ENCODE data around the gene SPATA1. TPM values are rescaled to one million over a fixed set of nuclear protein-coding genes. Genes with fewer than 3 reads are reported as not detected.

The SPATA1 gene
- total and polyA plus RNA-seq, 2 of the 4 experiments (the other 2 are of a cell fraction): under 0.01 to 0.56 TPM

DNA sequence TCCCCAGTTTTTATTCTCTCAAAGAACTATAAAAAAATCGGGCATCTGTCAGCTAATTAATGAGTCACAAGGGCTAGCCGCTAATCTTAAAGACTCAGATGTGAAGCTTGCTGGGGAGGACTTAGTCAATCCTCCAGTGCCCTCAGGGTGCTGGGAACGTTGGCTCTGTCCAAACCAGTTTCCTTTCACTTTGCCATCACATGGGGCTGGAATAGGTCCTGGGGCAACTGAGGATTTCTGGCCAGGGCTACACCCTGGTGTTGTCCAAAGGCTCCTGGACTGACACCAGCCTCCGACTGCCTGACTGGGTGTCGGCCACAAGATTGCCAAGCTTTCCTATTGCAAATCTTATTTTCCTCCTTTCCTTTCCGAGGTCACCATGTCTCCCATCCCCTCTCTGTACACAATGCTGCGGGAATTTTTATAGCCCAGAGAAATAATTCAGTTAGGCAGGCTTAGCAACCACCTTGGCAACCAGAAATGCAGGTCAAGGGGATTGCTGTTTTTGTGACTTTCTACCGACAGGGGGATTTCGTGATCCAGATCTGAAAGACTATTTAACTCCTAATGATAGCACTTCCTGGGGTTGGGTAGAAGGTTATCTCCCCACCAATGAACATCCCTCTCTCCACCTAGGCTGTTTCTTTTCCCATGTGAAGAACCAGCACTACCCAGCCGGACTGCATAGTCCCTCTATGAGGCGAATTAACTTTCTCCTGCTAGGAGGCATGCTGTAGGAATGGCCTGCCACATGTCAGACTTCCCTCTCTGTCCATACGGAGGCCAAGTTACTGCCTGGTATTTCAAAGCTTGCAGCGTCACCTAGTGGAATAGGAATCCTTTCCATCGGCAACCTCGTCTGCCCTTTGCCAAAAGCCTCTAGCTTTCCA lies 98.0 kb downstream of the SPATA1 start:
- POLR2A ChIA-PET (ENCODE audit: unreplicated experiment): no interaction called here
- H3K27me3 ChIP-seq (ENCODE audit: control insufficient read depth, insufficient read depth, low read length): no peaks in the 10 kb centered on the region
- dilution Hi-C loops (cut with HindIII; ENCODE audit: low sequenced_read_pairs, unreplicated experiment): no loop called here
- peak overlapping the region; percentile 75 for H2BK5ac ChIP-seq (ENCODE audit: low read depth, low read length, poor library complexity, severe bottlenecking)
- H3K79me1 ChIP-seq (ENCODE audit: low read depth in 1 of 2, low read length in 2 of 2): no peaks in the 10 kb centered on the region
- H3K14ac ChIP-seq (replicated peaks; ENCODE audit: low read depth, low read length): peak overlapping the region; percentile 83; the same call in 1 of the 2 replicates
- H3K4me1 ChIP-seq (ENCODE audit: control insufficient read depth, insufficient read depth, low read length): peaks cover 14% of the 10 kb centered on the region
- peak; percentile 54 for ATAC-seq (ENCODE audit: low read depth)
- peak overlapping the region; percentile 79; the same call in 2 of the 3 replicates for H2BK15ac ChIP-seq (ENCODE audit: low read depth, low read length)
- H3K18ac ChIP-seq (ENCODE audit: low read depth, low read length): no peak overlapping the region
- H2BK120ac ChIP-seq (ENCODE audit: low read depth, low read length): peak overlapping the region; percentile 88
- H3K4me2 ChIP-seq (ENCODE audit: low read depth, low read length): peak overlapping the region; percentile 87
- peak overlapping the region; percentile 35; the same call in 1 of the 2 replicates for H3K4me3 ChIP-seq (ENCODE audit: insufficient read depth, low read depth, low read length)
- no peaks in the 10 kb centered on the region for H4K20me1 ChIP-seq (ENCODE audit: insufficient read depth, low read length)
- H3K23ac ChIP-seq (ENCODE audit: low read depth, low read length): peak overlapping the region; percentile 74; the same call in 1 of the 2 replicates
- peaks cover 16% of the 10 kb centered on the region for H3K9me1 ChIP-seq (ENCODE audit: insufficient read depth, low read length)
- peak overlapping the region; percentile 73; the same call in 1 of the 2 replicates for H2BK20ac ChIP-seq (ENCODE audit: low read depth, low read length)
- 0 out of 2 replicates have a peak overlapping the region, but pooled peaks have one; percentile 15 for H3K27ac ChIP-seq (ENCODE audit: insufficient read depth, low read length)
- WGBS, 2 experiments (ENCODE audit: extremely low coverage in 2 of 2, insufficient read length in 1 of 2): 67% methylated on average over 3 of the region's 15 CpGs; no CpG with 5 or more reads in 1 of the 2 experiments
- peak overlapping the region in 1 of 2 experiments; percentile 61; a peak in 1 of 4 replicates for H4K8ac ChIP-seq (ENCODE audit: low read depth in 2 of 2, low read length in 2 of 2)
- H2AK9ac ChIP-seq (replicated peaks; ENCODE audit: low read depth, low read length, poor library complexity): peak overlapping the region; percentile 91
- H4K91ac ChIP-seq (ENCODE audit: insufficient read depth, low read depth, low read length): peak overlapping the region; percentile 62
- peak; percentile 81 for DNase-seq
- H3K56ac ChIP-seq (ENCODE audit: extremely low read depth, insufficient read depth, low read length): peak overlapping the region; percentile 16; the same call in 1 of the 2 replicates
- no TSS peak for BruUV-seq (replicated peaks)
- intact Hi-C loops (cut with micrococcal nuclease): loop anchor here (1.0 kb wide), 1 partner anchor 162 kb away; no protein-coding TSS in a partner anchor
- no peak overlapping the region for H3K9ac ChIP-seq (ENCODE audit: low read depth, low read length)
- CTCF ChIA-PET: interaction anchor here (0.6 to 1.7 kb wide), 7 partner anchors 8 to 735 kb away, joined by 3 to 6 read pairs (median 4); no protein-coding TSS in a partner anchor
- H3K36me3 ChIP-seq (ENCODE audit: control insufficient read depth, insufficient read depth, low read length): no peaks in the 10 kb centered on the region
- peaks cover 4% of the 10 kb centered on the region for H3K9me3 ChIP-seq (ENCODE audit: control insufficient read depth, insufficient read depth, low read length)
- peak overlapping the region; percentile 69 for H2AK5ac ChIP-seq (ENCODE audit: low read depth, low read length)
- in situ Hi-C loops (cut with MboI; ENCODE audit: low sequenced_read_pairs): loop anchor here (25.0 kb wide), 2 partner anchors 333 to 467 kb away; partner anchors contain the start of gene PRKACB
- peak overlapping the region; percentile 88 for H2AFZ ChIP-seq (replicated peaks; ENCODE audit: low read length, poor library complexity)
- no peak overlapping the region for H4K5ac ChIP-seq (ENCODE audit: low read depth, low read length)
- H3K4ac ChIP-seq (ENCODE audit: low read depth, low read length): peak overlapping the region; percentile 82
- TF ChIP-seq, protein P1, sequence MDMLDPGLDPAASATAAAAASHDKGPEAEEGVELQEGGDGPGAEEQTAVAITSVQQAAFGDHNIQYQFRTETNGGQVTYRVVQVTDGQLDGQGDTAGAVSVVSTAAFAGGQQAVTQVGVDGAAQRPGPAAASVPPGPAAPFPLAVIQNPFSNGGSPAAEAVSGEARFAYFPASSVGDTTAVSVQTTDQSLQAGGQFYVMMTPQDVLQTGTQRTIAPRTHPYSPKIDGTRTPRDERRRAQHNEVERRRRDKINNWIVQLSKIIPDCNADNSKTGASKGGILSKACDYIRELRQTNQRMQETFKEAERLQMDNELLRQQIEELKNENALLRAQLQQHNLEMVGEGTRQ (IDR thresholded peaks at IDR 0.05; ENCODE audit: low read depth, low read length): peak; percentile 44; the same call in 1 of the 2 replicates
- TF ChIP-seq SMC3 (IDR thresholded peaks at IDR 0.05; ENCODE audit: low read depth, low read length): peak; percentile 82
- TF ChIP-seq MXI1 (IDR thresholded peaks at IDR 0.05; ENCODE audit: borderline replicate concordance, low read depth, low read length): peak; percentile 96
- TF ChIP-seq FOS (IDR thresholded peaks at IDR 0.05; ENCODE audit: low read depth, low read length): 0 out of 2 replicates have a peak, but pooled peaks have one; percentile 11
- TF ChIP-seq MAZ (IDR thresholded peaks at IDR 0.05; ENCODE audit: borderline replicate concordance, low read depth, low read length): no peak
- no peak for TF ChIP-seq BHLHE40 (IDR thresholded peaks at IDR 0.05; ENCODE audit: low read depth, low read length)
- TF ChIP-seq CEBPB (IDR thresholded peaks at IDR 0.05; ENCODE audit: low read depth, low read length): 0 out of 2 replicates have a peak, but pooled peaks have one; percentile 12
- no peak for TF ChIP-seq POLR2A (IDR thresholded peaks at IDR 0.05; ENCODE audit: low read depth, low read length)
- peak; percentile 86 for TF ChIP-seq RAD21 (IDR thresholded peaks at IDR 0.05; ENCODE audit: low read length)
- no peak for TF ChIP-seq RCOR1 (IDR thresholded peaks at IDR 0.05; ENCODE audit: insufficient replicate concordance, low read length)
- TF ChIP-seq CHD1 (IDR thresholded peaks at IDR 0.05; ENCODE audit: low read depth, low read length): no peak
- TF ChIP-seq NFE2L2 (IDR thresholded peaks at IDR 0.05; ENCODE audit: low read depth, low read length): no peak
- TF ChIP-seq, protein P2, sequence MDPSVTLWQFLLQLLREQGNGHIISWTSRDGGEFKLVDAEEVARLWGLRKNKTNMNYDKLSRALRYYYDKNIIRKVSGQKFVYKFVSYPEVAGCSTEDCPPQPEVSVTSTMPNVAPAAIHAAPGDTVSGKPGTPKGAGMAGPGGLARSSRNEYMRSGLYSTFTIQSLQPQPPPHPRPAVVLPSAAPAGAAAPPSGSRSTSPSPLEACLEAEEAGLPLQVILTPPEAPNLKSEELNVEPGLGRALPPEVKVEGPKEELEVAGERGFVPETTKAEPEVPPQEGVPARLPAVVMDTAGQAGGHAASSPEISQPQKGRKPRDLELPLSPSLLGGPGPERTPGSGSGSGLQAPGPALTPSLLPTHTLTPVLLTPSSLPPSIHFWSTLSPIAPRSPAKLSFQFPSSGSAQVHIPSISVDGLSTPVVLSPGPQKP (IDR thresholded peaks at IDR 0.05; ENCODE audit: borderline replicate concordance, low read depth, low read length): no peak
